Omental fat pad (tissue), 4 donors: ENCODE data around the gene RAPGEF5. TPM values are rescaled to one million over a fixed set of nuclear protein-coding genes. Genes with fewer than 3 reads are reported as not detected.
"Not testable (repeated sequence)": the region's sequence is repeated elsewhere in the genome, so short reads cannot be mapped to it uniquely, and the experiment has no call there.

Experiments
- ATAC-seq: fragments of 150-250 bp; one replicate; pipeline ENCODE4 v1.9.1; 2016; ENCODE audit warnings: mild to moderate bottlenecking, moderate library complexity; ENCODE audit not compliant: low FRiP score
- DNase-seq: peaks from one replicate; pipeline ENCODE4 v3.0.0-alpha.2; 2019; ENCODE audit warnings: low spot score
- CTCF ChIP-seq, 3 donors: fragments of 450-650 bp; IDR thresholded peaks; one replicate each; pipeline ENCODE4 v1.5.1; 2016 to 2017; ENCODE audit warnings: antibody characterized with exemption in 3 of 3, mild to moderate bottlenecking in 3 of 3, moderate library complexity in 2 of 3
- small RNA-seq: library from RNA; depleted of rRNA; stranded (forward); fragments of <200 nt; gene quantifications from one replicate; pipeline ENCODE3, GENCODE V24; 2016
- total RNA-seq, 4 donors: library from RNA; depleted of rRNA; stranded (reverse); fragments of >200 nt; gene quantifications; one replicate each; pipeline ENCODE4 v1.1.0, GENCODE V29; 2016

The RAPGEF5 gene
- total RNA-seq, 4 donors from 2014 or later, result 34.7 to 163 (median 73.0) TPM

- no peak for TF ChIP-seq CTCF (IDR thresholded peaks at IDR 0.05)
- DNase-seq, result no peak
- peak; percentile 22 for ATAC-seq
Measured at GRCh38 chr7:22083704-22084240, 273.2 kb downstream of the RAPGEF5 start.

GRCh38 chr7:22082886-22083703, 273.9 kb downstream of the RAPGEF5 start:
- peak; percentile 99 for ATAC-seq
- TF ChIP-seq CTCF (IDR thresholded peaks at IDR 0.05), result peak in 2 of 3 donors; percentile 72 to 89

GRCh38 chr7:22082553-22082885, 274.4 kb downstream of the RAPGEF5 start:
- no peak for TF ChIP-seq CTCF (IDR thresholded peaks at IDR 0.05)
- DNase-seq (no peak), ATAC-seq (peak; percentile 5)

More at GRCh38 chr7:22082886-22083703, 273.9 kb downstream of the RAPGEF5 start:
- peak; percentile 85 for DNase-seq

GRCh38 chr7:22080219-22080618, 276.7 kb downstream of the RAPGEF5 start:
- not testable (repeated sequence) for ATAC-seq

GRCh38 chr7:22078872-22079271, 278.1 kb downstream of the RAPGEF5 start:
- not testable (repeated sequence) for DNase-seq, ATAC-seq

More at GRCh38 chr7:22080219-22080618, 276.7 kb downstream of the RAPGEF5 start:
- DNase-seq, result not testable (repeated sequence)

- ATAC-seq, result no peak
- no peak for TF ChIP-seq CTCF (IDR thresholded peaks at IDR 0.05)
- DNase-seq, result no peak
Measured at GRCh38 chr7:22075561-22075960, 281.4 kb downstream of the RAPGEF5 start.

GRCh38 chr7:22074897-22075296, 282.1 kb downstream of the RAPGEF5 start:
- ATAC-seq, result no peak
- no peak for DNase-seq
- TF ChIP-seq CTCF (IDR thresholded peaks at IDR 0.05), result no peak

Small RNAs within 50 kb of the gene (small RNA-seq; reads per million reads assigned to genes)
- not detected for gene RNA5SP227

Other genes with a start within 250 kb of the RAPGEF5 start
- 1 to 10 TPM in 3 of 4 donors, not detected in 1; 1.3 to 4.4 (median 2.0) TPM for gene STEAP1B, start 143.0 kb upstream of the RAPGEF5 start, total RNA-seq